Measurements from ENCODE around the gene PCDH1.

Gene PCDH1

GRCh38 chr5:141908796-141909195 lies 30.6 kb upstream of the PCDH1 start:
- TF ChIP-seq ZFX (IDR thresholded peaks at IDR 0.05; ENCODE audit: borderline replicate concordance) (no peak), CTCF (IDR thresholded peaks at IDR 0.05) (no peak)
- no peak overlapping the region for H3K27ac ChIP-seq

- TF ChIP-seq ZFX (IDR thresholded peaks at IDR 0.05; ENCODE audit: borderline replicate concordance) (no peak), CTCF (IDR thresholded peaks at IDR 0.05) (no peak)
- no peak overlapping the region for H3K27ac ChIP-seq
Measured at GRCh38 chr5:141906972-141907371, 28.8 kb upstream of the PCDH1 start.

GRCh38 chr5:141906517-141906916 lies 28.3 kb upstream of the PCDH1 start:
- H3K27ac ChIP-seq = no peak overlapping the region
- no peak for TF ChIP-seq ZFX (IDR thresholded peaks at IDR 0.05; ENCODE audit: borderline replicate concordance)

- TF ChIP-seq CTCF (IDR thresholded peaks at IDR 0.05) (no peak), ZFX (IDR thresholded peaks at IDR 0.05; ENCODE audit: borderline replicate concordance) (no peak)
- no peak overlapping the region for H3K27ac ChIP-seq
Measured at GRCh38 chr5:141904551-141904950, 26.3 kb upstream of the PCDH1 start.

- no peak overlapping the region for H3K27ac ChIP-seq
- TF ChIP-seq CTCF (IDR thresholded peaks at IDR 0.05) (no peak), ZFX (IDR thresholded peaks at IDR 0.05; ENCODE audit: borderline replicate concordance) (no peak)
Measured at GRCh38 chr5:141903261-141903660, 25.1 kb upstream of the PCDH1 start.

- H3K27ac ChIP-seq = no peak overlapping the region
- TF ChIP-seq CTCF (IDR thresholded peaks at IDR 0.05) = no peak
- no peak for TF ChIP-seq ZFX (IDR thresholded peaks at IDR 0.05; ENCODE audit: borderline replicate concordance)
Measured at GRCh38 chr5:141902015-141902814, 24.0 kb upstream of the PCDH1 start.

GRCh38 chr5:141898448-141899049 lies 20.3 kb upstream of the PCDH1 start:
- TF ChIP-seq ZFX (IDR thresholded peaks at IDR 0.05; ENCODE audit: borderline replicate concordance) (no peak), CTCF (IDR thresholded peaks at IDR 0.05) (no peak)
- H3K27ac ChIP-seq = no peak overlapping the region

Measured in 22Rv1 (cell line).